Tibial nerve (tissue), 4 donors: ENCODE measurements around the gene NPHP3. TPM values are rescaled to one million over a fixed set of nuclear protein-coding genes. Genes with fewer than 3 reads are reported as not detected.

Source experiments
- DNase-seq, 2 donors: peaks; one replicate each; pipeline ENCODE4 v3.0.0-alpha.2; 2019; ENCODE audit warnings: low spot score in 2 of 2
- H3K27ac ChIP-seq, 4 donors: fragments of 200-600 bp; sonication (generic) in 3 of 4; one replicate each; pipeline ENCODE4 v1.5.1; 2017 to 2019; ENCODE audit warnings: mild to moderate bottlenecking in 1 of 4
- H3K27me3 ChIP-seq, 2 donors: fragments of 200-600 bp; sonication (generic) in 1 of 2; one replicate each; pipeline versions ENCODE4 v1.5.1 to v1.6.0; 2017 to 2019
- H3K36me3 ChIP-seq, 3 donors: fragments of 200-600 bp; sonication (generic); one replicate each; pipeline ENCODE4 v1.5.1; 2018 to 2019
- H3K4me1 ChIP-seq, 4 donors: fragments of 200-600 bp; sonication (generic) in 3 of 4; one replicate each; pipeline ENCODE4 v1.5.1; 2017 to 2019
- H3K4me3 ChIP-seq, 4 donors: fragments of 200-600 bp; sonication (generic) in 3 of 4; one replicate each; pipeline ENCODE4 v1.5.1; 2017 to 2019; ENCODE audit warnings: mild to moderate bottlenecking in 1 of 4, moderate library complexity in 1 of 4
- H3K9me3 ChIP-seq, 4 donors: fragments of 200-600 bp; sonication (generic) in 3 of 4; one replicate each; pipeline ENCODE4 v1.5.1; 2017 to 2019
- EP300 ChIP-seq, 2 donors: sonication (generic); formaldehyde crosslinking; IDR thresholded peaks; one replicate each; pipeline ENCODE4 v1.6.1; 2017; ENCODE audit warnings: antibody characterized with exemption in 2 of 2, mild to moderate bottlenecking in 1 of 2
- POLR2A ChIP-seq, 2 donors: fragments of 450-650 bp; IDR thresholded peaks; one replicate each; pipeline ENCODE4 v1.6.1; 2017; ENCODE audit warnings: antibody characterized with exemption in 2 of 2, mild to moderate bottlenecking in 2 of 2, moderate library complexity in 2 of 2
- WGBS, 2 donors: methylation state at CpG; one replicate each; pipeline ENCODE4 v1.1.5; 2018; 5-methylcytosine and 5-hydroxymethylcytosine counted together
- total RNA-seq, 4 donors: library from RNA; depleted of rRNA; stranded (reverse); fragments of >200 nt; gene quantifications; one replicate each; pipeline ENCODE4 v1.1.0, GENCODE V29; 2016
- TF ChIP-seq, protein P1 (sequence below), 5 experiments: fragments of 200-600 bp in 3 of 5; fragments of 450-650 bp in 2 of 5; sonication (generic) in 3 of 5; IDR thresholded peaks; one replicate each; pipeline ENCODE4 v1.5.1; 2016 to 2019; ENCODE audit warnings: antibody characterized with exemption in 5 of 5, mild to moderate bottlenecking in 3 of 5, moderate library complexity in 2 of 5

NPHP3 gene
- total RNA-seq, 4 donors from 2014 or later, result 52.2 to 92.9 (median 69.4) TPM

- 96 to 97% methylated on average over 2 of the region's 2 CpGs for WGBS, 2 donors
- Histone ChIP-seq H3K36me3 (peaks cover 0 to 92% (median 14%) of the 10 kb centered on the region in 3 donors), H3K4me3 (no peak overlapping the region)
Observed at GRCh38 chr3:132703733-132704132, 18.5 kb downstream of the NPHP3 start.

DNA sequence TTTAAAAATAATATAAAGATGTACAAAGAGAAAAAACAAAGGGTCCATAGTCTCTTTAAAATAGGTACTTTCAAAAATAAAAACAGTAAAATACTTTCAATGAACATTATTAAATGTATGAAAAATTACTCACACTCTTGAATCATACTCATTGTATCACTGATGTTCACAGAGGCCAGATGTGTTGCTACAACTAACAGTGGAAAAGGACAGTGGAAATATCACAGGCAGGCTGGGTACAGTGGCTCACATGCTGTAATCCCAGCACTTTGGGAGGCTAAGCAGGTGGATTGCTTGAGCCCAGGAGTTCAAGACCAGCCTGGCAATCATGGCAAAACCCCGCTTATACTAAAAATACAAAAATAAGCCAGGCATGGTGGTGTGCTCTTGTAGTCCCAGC is 26.8 kb downstream of the NPHP3 start:
- Histone ChIP-seq H3K27ac (no peak overlapping the region), H3K4me1 (no peaks in the 10 kb centered on the region), H3K4me3 (no peak overlapping the region), H3K27me3 (no peaks in the 10 kb centered on the region), H3K9me3 (no peaks in the 10 kb centered on the region), H3K36me3 (peaks cover 3 to 90% (median 9%) of the 10 kb centered on the region in 3 donors)
- no peak for DNase-seq
- WGBS, 2 donors, result 86 to 96% methylated on average over 1 of the region's 1 CpG
- TF ChIP-seq POLR2A (IDR thresholded peaks at IDR 0.05), result no peak
- no peak for TF ChIP-seq EP300 (IDR thresholded peaks at IDR 0.05)
- TF ChIP-seq, protein P1, sequence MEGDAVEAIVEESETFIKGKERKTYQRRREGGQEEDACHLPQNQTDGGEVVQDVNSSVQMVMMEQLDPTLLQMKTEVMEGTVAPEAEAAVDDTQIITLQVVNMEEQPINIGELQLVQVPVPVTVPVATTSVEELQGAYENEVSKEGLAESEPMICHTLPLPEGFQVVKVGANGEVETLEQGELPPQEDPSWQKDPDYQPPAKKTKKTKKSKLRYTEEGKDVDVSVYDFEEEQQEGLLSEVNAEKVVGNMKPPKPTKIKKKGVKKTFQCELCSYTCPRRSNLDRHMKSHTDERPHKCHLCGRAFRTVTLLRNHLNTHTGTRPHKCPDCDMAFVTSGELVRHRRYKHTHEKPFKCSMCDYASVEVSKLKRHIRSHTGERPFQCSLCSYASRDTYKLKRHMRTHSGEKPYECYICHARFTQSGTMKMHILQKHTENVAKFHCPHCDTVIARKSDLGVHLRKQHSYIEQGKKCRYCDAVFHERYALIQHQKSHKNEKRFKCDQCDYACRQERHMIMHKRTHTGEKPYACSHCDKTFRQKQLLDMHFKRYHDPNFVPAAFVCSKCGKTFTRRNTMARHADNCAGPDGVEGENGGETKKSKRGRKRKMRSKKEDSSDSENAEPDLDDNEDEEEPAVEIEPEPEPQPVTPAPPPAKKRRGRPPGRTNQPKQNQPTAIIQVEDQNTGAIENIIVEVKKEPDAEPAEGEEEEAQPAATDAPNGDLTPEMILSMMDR (IDR thresholded peaks at IDR 0.05), result no peak

More at GRCh38 chr3:132703733-132704132, 18.5 kb downstream of the NPHP3 start:
- no peak for DNase-seq
- Histone ChIP-seq H3K27ac (no peak overlapping the region), H3K27me3 (no peaks in the 10 kb centered on the region), H3K9me3 (no peaks in the 10 kb centered on the region), H3K4me1 (no peaks in the 10 kb centered on the region)
- TF ChIP-seq POLR2A (IDR thresholded peaks at IDR 0.05) (no peak), EP300 (IDR thresholded peaks at IDR 0.05) (no peak)
- TF ChIP-seq, protein P1 (IDR thresholded peaks at IDR 0.05), result no peak

GRCh38 chr3:132694991-132695390 is 27.2 kb downstream of the NPHP3 start:
- 76 to 79% methylated on average over 4 of the region's 4 CpGs for WGBS, 2 donors
- TF ChIP-seq, protein P1 (IDR thresholded peaks at IDR 0.05), result no peak
- TF ChIP-seq POLR2A (IDR thresholded peaks at IDR 0.05) (no peak), EP300 (IDR thresholded peaks at IDR 0.05) (no peak)
- Histone ChIP-seq H3K4me1 (no peaks in the 10 kb centered on the region), H3K27ac (no peak overlapping the region), H3K9me3 (no peaks in the 10 kb centered on the region), H3K27me3 (no peaks in the 10 kb centered on the region), H3K4me3 (no peak overlapping the region), H3K36me3 (peaks cover 3 to 90% (median 9%) of the 10 kb centered on the region in 3 donors)
- DNase-seq, result no peak

DNA sequence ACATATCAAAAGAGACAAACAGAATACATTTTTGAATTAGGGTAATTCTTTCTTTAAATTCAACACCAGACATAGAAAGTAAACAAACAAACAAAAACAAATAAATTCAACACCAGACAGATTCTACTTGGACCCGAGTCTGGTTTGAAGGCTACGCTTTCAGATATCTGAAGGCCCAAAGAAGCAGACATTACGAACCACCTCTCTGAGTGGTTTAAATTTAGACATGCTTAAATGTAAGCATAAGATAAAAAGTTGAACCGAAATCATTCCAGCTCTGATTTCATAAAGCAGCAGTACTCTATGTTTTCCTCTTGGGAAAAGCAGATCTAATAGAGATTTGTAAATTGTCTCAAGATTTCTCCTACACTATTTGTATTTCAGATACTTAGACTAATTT is 32.2 kb downstream of the NPHP3 start:
- WGBS, 2 donors, result 82 to 96% methylated on average over 4 of the region's 4 CpGs
- H3K36me3 ChIP-seq, result peaks cover 4 to 90% (median 6%) of the 10 kb centered on the region in 3 donors

GRCh38 chr3:132682201-132682600 is 40.0 kb downstream of the NPHP3 start:
- Histone ChIP-seq H3K36me3 (peaks cover 0 to 97% (median 6%) of the 10 kb centered on the region in 3 donors), H3K27me3 (no peaks in the 10 kb centered on the region), H3K4me3 (no peak overlapping the region), H3K9me3 (no peaks in the 10 kb centered on the region), H3K4me1 (no peaks in the 10 kb centered on the region), H3K27ac (no peak overlapping the region)
- TF ChIP-seq, protein P1 (IDR thresholded peaks at IDR 0.05), result no peak
- TF ChIP-seq EP300 (IDR thresholded peaks at IDR 0.05) (no peak), POLR2A (IDR thresholded peaks at IDR 0.05) (no peak)
- DNase-seq, result no peak

More for the DNA sequence above, 32.2 kb downstream of the NPHP3 start:
- Histone ChIP-seq H3K9me3 (no peaks in the 10 kb centered on the region), H3K4me3 (no peak overlapping the region), H3K27ac (no peak overlapping the region), H3K4me1 (no peaks in the 10 kb centered on the region), H3K27me3 (no peaks in the 10 kb centered on the region)
- TF ChIP-seq, protein P1 (IDR thresholded peaks at IDR 0.05), result no peak
- no peak for TF ChIP-seq POLR2A (IDR thresholded peaks at IDR 0.05)
- no peak for TF ChIP-seq EP300 (IDR thresholded peaks at IDR 0.05)
- no peak for DNase-seq
